ENCODE data around the gene TSPO. TPM values are rescaled to one million over a fixed set of nuclear protein-coding genes. Genes with fewer than 3 reads are reported as not detected.
A peak's percentile ranks its signal among the peaks of the same experiment; 100 is the strongest.
"Not testable (repeated sequence)": the region's sequence is repeated elsewhere in the genome, so short reads cannot be mapped to it uniquely, and the experiment has no call there.

TSPO gene
- total RNA-seq, result 435 TPM

DNA sequence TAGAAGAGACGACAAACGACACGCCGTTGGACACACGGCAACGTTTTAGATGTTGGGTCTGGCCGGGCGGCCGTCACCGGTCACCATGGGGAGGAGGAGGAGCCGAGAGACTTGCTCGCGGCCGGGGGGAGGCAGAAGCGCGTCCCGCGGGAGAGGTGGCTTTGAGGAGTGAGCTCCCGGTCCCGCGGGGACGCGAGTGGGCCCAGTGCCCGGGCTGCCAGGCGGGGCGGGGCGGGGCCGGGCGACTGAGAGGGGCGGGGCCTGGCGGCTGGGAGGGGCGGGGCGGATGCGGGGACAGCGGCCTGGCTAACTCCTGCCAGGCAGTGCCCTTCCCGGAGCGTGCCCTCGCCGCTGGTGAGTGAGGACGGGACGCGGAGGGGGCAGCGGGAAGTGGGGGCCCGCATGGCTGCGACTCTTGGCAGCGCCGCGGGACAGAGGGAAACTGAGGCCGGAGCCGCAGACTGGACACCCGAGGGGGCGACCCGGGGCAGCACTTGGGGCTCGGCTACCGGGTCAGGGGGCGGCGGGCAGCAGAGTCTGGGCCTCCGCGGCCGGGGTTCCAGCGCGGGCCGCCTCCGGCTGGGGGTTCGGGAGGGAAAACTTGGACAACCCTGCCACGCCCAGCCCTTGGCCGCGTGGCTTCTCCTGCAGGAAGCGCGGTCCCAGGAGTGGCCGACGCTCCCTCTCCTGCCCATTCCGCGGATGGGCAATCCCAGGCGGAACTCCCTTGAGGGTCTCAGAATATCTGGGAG, at the start of gene TSPO:
Gene TSPO, plus strand, starts transcription at position 309 of the 752 bp plus-strand sequence. CDS start 7,680 bp downstream, outside the sequence.
- ATAC-seq, result peak; percentile 68

DNA sequence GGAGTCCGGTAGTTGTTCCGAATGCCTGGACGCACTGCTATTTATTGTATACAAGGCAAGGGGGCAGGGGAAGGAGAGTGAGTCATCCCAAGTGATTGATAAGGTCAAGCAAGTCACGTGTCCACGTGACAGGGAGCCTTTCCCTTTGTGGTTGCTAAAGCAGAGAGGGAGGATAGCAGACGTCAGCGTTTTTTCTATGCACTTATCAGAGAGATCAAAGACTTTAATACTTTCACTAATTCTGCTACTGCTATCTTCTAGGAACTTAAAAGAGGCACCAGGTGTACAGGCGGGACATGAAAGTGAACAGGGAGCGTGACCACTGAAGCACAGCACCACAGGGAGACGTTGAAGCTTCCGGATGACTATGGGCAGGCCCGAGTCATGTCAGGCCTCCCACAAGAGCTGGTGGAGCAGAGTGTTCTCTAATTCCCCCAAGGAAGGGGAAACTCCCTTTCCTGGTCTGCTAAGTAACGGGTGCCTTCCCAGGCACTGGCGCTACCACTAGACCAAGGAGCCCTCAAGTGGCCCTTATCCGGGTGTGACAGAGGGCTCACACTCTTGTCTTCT, 47.2 kb upstream of the TSPO start:
- ATAC-seq, result not testable (repeated sequence)

DNA sequence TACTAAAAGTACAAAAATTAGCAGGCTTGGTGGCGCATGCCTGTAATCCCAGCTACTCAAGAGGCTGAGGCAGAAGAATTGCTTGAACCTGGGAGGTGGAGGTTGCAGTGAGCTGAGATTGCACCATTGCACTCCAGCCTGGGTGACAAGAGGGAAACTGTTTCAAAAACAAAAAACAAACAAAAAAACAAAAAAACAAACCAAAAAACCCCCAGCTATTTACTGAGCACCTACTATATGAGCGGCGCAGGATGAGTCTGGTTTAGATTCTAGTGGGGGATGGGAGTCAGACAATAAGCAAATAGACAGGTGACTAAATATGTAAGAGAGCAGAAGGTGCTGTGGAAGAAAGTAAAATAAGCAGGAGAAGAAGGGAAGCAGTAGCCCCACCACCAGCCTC, 46.4 kb upstream of the TSPO start:
- not testable (repeated sequence) for ATAC-seq

DNA sequence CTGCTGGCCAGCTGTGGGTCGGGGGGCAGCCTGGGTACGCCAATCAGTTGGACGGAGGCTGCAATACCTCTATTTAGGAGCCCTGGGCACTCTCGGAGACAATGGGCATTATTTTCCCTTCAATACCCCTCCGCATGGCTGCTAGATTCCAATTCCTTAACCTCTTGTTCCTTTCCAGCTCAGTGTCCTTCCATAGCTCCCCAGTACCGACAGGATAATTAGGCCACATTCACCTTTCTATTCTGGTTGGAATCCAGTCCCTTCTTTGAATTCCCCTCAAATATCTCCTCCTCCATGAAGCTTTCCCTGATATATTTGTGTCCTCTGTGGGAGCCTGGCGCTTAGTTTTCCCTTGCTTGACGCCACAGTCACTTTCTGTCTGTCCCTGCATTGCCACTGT, 45.1 kb upstream of the TSPO start:
- ATAC-seq, result no peak

DNA sequence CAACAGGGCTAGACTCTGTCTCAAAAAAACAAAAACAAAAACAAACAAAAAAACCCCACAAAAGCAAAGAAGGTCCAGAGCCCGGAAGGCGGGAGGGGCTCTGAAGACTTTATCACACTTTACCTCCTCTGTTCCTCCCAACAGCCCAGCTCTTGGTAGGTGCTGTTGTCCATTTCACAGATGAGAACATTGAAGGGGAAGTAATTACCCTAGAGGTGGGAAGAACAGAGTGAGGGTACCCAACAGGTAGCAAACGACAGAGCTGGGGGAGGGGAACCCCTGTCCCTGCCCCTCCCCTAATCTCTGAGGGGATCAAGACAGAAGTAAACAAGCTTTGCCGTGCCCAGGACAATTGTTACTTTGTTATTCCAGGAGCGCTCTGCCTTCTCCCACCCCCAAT, 41.8 kb upstream of the TSPO start:
- ATAC-seq, result no peak

DNA sequence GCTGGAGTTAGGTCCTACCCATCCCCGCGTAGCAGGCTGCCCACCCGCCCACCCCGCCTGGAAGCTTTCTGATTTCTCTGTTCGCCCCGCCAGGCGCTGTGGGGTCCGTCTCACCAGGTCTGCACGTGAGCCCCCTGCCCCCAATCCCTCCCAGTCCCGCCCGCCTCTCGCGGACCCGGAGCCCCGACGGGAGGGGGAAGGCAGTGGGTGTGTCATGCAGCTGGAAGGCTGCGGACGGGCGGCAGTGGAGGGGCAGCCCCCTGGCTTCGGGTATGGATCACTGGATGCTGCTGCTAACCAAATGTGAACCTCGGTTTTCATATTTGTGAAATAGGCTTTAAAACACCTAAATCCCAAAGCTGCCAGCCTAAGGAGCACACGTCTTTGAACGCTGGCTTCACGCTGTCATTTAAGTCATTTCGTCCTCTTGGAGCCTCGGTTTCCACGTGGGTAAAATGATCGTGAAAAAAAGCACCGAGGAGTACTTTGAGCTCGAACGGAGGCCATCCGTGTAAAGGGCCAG, 41.4 kb upstream of the TSPO start:
- no peak for ATAC-seq

DNA sequence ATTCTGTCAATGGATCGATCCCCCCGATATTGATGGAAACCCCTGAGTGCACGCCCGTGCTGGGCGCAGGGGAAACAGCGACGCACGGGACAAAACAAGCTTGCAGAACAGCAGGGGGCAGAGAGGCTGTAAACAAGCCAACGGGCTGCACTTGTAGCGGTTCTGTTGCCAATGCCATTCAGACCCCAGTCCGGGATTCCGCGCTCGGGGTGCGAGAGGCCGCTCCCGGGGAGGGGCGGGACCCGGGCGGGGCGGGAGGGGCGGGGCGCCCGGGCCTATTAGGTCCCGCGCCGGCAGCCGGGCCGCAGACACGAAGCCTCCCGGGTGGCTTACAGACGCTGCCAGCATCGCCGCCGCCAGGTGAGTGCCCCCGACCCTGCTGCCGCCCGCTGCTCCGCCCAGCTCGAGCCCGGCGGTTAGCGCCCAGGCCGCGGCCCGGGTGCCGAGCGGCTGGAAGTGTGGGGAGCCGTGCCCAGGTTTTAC, 40.9 kb upstream of the TSPO start, which contains the start of gene BIK:
Gene BIK, plus strand, starts transcription at position 307 of the 483 bp plus-strand sequence. CDS start 13,273 bp downstream, outside the sequence.
- peak; percentile 67 for ATAC-seq

DNA sequence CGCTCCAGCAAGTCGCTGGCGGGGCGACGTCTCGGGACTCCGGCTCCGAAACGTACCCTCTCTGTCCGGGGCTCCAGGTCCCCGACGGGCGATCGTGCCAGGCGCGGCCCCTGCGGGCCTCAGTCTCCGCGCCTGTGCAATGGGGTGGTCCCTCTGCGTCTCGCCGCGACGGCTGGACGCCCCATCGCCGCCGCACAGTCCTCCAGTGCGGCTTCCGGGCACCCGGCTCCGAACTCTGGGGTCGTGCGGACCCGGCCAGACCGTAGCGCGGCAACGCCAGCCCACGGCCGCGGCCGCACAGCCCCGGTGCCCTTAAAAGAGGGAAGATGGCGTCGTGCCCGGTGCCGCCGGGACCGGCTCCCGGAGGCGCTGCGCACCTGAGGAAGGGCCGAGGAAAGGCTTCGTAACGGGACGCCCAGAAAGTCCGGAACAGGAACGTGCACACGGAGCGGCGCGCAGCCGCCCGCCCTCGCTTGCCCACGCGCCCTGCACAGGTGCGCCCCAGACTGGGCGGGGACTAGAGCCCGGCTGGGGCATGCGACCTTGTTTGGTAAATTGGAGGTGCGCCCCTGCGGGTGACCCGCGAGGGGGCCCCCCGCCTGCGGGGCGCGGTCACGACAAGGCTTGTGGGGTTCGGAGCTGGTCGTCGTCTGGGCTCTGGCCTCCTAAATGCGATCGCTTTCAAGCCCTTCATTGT, 40.3 kb upstream of the TSPO start:
- ATAC-seq, result peak; percentile 75

DNA sequence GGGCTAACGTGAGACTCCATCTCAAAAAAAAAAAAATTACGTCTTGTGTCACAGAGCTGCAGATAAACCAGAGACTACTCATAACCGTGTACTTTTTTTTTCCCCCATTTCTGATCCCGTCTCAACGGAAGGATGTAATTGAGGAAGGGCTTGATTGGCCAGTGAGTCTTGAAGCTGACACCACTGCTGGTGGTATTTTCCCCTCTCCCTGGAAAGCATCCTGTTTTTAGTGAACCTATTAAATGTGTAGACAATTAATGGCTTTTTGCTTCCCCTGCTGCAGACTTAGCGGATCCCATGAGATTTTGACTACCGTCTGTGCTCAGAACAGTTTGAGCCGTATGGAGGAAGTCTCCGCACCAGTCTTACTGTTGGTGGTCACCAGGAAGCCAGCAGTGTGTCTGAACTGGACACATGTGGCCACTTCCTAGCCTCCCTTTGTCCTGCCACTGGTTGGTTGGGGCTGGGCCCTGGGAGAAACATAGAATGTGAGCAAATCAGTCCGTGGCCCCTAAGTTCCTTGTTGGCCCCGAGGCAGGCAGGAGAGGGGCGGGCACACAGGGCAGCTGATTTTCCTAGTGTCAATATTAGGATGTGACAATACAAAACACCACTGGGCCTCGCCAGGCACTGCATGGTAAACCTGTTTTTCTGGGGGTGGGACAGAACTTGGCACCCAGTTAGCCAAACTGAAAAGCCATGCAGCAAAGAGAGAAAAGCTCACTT, 37.7 kb upstream of the TSPO start:
- ATAC-seq, result peak; percentile 8

DNA sequence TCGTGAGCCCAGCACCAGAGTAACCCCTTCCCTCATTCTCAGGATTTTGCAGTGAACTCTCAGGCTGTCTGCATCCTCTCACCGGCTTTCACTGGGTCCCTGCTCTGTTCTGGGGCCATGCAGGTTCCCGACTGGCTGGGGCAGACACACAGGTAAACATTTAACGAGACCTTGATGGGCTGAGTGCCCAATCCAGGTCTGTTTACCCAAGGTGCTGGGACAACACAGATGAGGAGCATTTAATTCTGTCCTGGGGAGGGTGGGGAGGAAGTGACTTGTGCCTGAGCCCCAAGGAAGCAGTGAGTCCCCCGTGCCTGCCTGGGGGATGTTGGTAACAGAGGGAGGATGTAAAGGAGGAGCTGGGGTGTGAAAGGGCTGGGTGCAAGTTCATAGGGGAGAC, 36.4 kb upstream of the TSPO start:
- ATAC-seq, result no peak

DNA sequence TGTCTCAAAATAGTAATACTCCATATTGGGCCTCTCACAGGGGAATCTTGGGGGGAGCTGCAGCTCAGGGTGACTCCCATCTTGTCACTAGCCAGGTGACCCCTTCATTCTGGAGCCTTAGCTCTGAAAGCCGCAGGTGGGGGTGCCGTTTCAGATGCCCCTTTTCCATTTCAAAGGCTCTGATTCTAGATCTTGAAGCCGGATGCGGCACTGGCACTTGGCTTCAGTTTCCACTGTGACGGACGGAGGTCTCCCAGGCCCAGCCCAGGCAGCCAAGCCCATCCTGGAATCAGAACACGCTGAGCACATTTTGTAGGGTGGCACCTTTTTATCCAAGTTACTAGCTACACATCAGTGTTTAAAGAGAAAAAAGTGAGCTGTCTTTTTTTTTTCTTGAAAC, 34.4 kb upstream of the TSPO start:
- no peak for ATAC-seq

DNA sequence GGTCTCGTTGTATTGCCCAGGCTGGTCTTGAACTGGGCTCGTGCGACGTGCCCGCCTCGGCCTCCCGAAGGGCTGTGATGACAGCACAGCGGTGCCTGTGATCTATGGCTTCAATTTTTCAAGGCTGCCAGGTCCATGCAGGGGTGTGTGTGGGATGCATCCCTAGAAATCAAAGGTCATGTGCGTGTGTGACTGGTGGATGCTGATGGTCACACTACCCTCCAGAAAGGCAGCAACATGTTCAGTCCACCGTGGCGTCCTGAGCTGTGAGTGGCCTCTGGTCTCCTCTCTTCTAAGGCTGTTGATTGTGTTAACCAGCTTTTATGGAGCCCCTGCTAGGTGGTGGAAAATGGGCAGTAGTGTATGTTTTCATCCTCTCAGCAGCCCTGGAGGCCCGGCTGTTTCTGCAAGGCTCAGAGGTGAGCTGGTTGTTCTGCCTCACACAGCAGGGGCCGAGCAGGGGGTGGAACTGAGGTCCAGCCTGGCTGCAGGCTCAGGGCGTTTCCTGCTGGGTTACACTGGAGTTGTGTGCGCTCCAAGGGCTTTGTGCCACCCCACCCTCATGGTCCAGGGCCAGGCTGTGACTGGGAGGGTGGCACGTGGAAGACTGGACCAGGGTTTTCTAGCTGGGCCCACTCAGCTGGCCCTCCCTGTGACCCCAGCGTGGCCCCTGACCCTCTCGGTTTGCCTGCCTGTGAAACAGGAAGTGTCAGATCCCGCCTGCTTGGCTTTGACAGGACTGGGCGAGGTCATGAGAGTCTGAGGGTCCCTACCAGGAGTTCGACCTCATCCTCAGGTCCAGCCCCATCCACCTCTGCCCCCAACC, 33.1 kb upstream of the TSPO start:
- ATAC-seq, result peak; percentile 45

DNA sequence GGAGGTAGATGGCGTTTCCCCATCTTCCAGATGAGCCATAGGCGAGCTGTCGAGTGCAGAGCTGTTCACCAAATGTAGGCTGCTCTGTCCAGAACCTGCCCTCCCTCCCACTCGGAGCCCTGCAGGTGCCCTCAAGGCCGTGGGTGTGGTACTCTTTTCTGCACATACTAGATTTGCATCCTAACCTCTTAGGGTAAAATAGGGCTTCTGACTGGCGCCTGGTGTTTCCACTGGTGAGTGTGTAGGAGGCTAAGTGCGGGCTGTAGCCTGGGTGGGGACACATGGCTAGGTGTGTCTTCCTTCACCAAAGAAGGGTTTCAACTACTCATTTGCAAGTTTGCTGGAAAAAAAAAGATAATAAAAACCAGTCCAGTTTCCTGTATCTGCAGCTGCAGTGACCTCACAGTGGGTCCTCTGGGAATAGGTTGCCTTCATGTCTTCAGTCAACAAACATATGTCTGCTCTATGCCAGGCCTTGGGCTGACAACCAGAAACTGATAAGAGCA, 32.4 kb upstream of the TSPO start:
- ATAC-seq, result peak; percentile 63

DNA sequence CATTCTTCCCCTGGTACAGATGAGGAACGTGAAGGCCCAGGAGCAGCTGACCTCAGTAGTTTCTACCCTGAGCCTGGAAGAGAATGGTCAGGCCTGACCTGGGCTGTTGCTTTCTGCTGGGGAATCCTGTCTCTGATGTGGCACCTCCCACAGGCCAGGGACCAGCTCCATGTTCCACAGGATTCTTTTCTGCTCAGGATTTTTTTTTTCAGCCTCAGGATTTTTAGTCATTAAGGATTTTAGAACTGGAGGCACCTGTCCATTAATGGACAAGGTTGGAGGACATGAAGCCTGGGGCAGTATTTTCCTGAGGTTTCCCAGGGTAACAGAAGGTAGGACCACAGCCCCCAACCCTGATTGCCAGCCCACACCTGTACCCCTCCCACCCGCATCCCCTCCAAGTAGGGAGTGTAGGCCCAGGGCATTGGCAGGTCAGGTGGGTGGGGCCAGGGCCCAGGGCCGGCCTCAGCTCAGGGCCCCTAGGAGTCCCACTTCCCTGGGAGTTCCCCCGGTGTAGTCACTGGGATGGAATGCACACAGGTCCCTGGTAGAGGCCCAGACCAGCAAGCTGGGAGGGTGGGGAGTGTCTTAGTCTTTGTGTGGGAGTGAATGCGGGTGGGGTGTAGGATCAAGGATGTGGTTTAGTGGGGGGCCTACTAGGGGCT, 24.7 kb upstream of the TSPO start:
- ATAC-seq, result peak; percentile 81

DNA sequence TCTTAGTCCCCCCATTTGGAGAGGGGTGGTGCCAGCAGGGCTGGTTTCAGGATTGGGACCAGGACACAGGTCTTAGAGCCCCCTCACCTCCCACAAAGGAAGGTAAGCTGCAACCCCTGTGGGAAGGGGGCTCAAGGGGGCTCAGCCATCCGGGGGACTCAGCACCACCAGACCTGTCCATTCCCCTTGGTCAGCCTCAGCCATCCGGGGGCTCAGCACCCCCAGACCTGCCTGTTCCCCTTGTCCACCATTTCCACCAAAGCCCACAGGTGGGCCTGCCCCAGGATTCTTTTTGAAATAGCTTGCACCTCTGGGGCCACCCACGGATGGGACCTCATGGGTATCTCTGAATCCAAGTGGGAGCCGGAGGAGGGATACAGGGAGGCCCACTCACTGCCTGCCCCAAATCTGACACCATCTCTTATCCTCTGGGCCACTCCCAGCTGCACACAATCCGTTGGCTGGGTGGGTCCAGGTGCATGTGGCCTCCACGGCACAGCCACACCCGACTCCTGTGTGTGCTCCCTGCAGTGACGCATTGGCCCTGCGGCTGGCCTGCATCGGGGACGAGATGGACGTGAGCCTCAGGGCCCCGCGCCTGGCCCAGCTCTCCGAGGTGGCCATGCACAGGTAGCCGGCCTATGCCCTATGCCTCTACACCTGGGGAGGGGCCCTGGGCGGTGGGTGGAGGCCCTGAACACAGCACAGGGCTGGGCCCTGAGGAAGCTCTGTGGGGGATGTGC, 24.0 kb upstream of the TSPO start:
- peak; percentile 91 for ATAC-seq

DNA sequence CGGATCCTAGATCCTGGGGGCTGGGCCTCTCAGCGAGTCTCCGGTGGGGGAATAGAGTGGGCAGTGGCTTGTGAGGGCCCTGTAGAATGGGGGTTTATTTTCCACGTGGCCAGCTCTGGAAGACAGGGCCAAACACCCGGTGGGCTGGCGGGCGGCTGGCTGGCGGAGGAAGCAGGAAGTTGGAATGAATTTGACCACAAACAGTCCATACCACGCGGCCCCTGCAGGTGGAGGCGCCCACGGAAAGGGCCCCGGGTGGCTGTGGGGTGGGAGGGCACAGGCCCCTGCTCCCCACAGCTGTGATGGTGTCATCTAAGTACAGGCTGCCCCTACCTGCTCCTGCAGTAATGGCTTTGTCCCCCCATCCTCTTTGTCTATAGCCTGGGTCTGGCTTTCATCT, 23.2 kb upstream of the TSPO start:
- ATAC-seq, result no peak

DNA sequence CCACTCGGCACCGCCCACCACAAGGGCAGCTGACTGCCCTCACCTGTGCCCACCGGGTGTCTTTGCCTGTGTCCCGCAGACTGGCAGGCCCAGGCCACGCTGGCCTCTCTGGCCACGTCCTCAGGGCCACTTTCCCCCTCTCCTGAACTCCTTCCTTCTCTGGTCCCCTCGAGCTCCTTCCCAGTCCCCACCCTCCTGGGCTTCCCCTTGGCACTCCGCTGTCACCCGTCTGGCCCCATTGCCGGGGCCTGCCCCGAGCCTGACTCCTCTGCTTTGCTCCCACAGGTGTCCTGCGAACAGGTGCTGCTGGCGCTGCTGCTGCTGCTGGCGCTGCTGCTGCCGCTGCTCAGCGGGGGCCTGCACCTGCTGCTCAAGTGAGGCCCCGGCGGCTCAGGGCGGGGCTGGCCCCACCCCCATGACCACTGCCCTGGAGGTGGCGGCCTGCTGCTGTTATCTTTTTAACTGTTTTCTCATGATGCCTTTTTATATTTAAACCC, 22.4 kb upstream of the TSPO start:
- no peak for ATAC-seq

DNA sequence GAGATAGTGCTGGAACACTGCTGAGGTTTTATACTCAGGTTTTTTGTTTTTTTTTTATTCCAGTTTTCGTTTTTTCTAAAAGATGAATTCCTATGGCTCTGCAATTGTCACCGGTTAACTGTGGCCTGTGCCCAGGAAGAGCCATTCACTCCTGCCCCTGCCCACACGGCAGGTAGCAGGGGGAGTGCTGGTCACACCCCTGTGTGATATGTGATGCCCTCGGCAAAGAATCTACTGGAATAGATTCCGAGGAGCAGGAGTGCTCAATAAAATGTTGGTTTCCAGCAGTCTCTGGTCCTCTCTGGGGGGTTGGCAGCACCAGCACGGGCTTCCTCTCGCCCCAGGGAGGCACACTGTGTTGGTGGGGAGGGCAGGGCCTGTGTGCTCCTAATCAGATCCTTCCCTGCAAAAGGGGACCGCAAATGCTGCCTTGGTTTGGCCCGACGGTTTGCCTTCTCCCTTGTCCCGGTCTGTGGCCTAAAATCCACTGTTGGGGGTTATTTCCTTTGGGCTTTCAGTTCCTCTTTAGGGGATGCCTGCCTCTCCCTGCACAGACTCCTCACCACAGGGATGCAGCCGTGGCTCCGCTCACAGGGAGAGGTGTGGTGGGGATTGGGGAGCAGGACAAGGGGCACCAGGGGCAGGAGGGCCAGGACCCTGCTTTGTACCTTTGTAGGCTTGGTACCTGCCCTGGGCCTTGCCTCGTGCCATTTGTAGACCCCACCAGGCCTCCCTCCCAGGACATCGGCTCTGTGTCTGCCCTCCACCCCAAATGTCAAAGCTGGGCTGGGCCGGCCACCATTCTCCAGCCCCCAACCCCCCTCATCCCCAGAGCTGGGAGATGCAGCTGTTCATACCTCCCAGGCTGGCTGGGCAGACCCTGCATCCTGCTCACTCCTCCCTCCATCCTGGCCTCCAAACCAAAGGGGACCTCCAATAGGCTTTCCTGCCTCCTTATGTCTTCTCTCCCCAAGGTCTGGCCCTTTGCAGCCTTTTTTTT, 21.6 kb upstream of the TSPO start:
- no peak for ATAC-seq

Data from esophagus mucosa (tissue), 1 donor.